Hepatocyte (in vitro differentiated cells): ENCODE results near the gene SLC7A8. TPM values are rescaled to one million over a fixed set of nuclear protein-coding genes. Genes with fewer than 3 reads are reported as not detected.
"Not testable (repeated sequence)": the region's sequence is repeated elsewhere in the genome, so short reads cannot be mapped to it uniquely, and the experiment has no call there.

Experiments used
- DNase-seq: peaks from one replicate; pipeline ENCODE4 v3.0.0-alpha.2; 2016; ENCODE audit warnings: low spot score
- H2AFZ ChIP-seq: fragments of 200-600 bp; sonication (generic); 2 replicates; pipeline ENCODE4 v1.6.0; 2016; ENCODE audit warnings: antibody characterized with exemption, mild to moderate bottlenecking
- H3K27ac ChIP-seq: fragments of 200-600 bp; sonication (generic); 2 replicates; pipeline ENCODE4 v1.5.1; 2016; ENCODE audit warnings: mild to moderate bottlenecking
- H3K27me3 ChIP-seq: fragments of 200-600 bp; sonication (generic); 2 replicates; pipeline ENCODE4 v1.6.1; 2016
- H3K36me3 ChIP-seq: fragments of 200-600 bp; sonication (generic); replicated peaks from 2 replicates; pipeline ENCODE4 v1.5.1; 2016; ENCODE audit warnings: low read depth; ENCODE audit not compliant: insufficient read depth
- H3K4me1 ChIP-seq: fragments of 200-600 bp; sonication (generic); 2 replicates; pipeline ENCODE4 v1.5.1; 2016; ENCODE audit warnings: mild to moderate bottlenecking, moderate library complexity; ENCODE audit not compliant: insufficient read depth
- H3K4me2 ChIP-seq: fragments of 200-600 bp; sonication (generic); 2 replicates; pipeline ENCODE4 v1.6.0; 2016
- H3K4me3 ChIP-seq: fragments of 200-600 bp; sonication (generic); 2 replicates; pipeline ENCODE4 v1.5.1; 2016; ENCODE audit warnings: mild to moderate bottlenecking
- H3K79me2 ChIP-seq: fragments of 200-600 bp; sonication (generic); 2 replicates; pipeline ENCODE4 v1.6.0; 2017; ENCODE audit warnings: mild to moderate bottlenecking
- H3K9me2 ChIP-seq: fragments of 200-600 bp; sonication (generic); replicated peaks from 2 replicates; pipeline ENCODE4 v1.6.0; 2017; ENCODE audit warnings: mild to moderate bottlenecking; ENCODE audit not compliant: insufficient read depth
- H3K9me3 ChIP-seq: fragments of 200-600 bp; sonication (generic); 2 replicates; pipeline ENCODE4 v1.5.1; 2016; ENCODE audit warnings: low read depth, mild to moderate bottlenecking
- H4K20me1 ChIP-seq: fragments of 200-600 bp; sonication (generic); 2 replicates; pipeline ENCODE4 v1.6.0; 2016; ENCODE audit warnings: mild to moderate bottlenecking; ENCODE audit not compliant: insufficient read depth, poor library complexity, severe bottlenecking
- CTCF ChIP-seq: fragments of 200-600 bp; sonication (generic); IDR thresholded peaks from 2 replicates; pipeline ENCODE4 v1.5.1; 2016; ENCODE audit warnings: antibody characterized with exemption, mild to moderate bottlenecking; ENCODE audit not compliant: poor library complexity
- EZH2 ChIP-seq: fragments of 200-600 bp; sonication (generic); IDR thresholded peaks from 2 replicates; pipeline ENCODE4 v1.6.1; 2016; ENCODE audit warnings: antibody characterized with exemption, mild to moderate bottlenecking, borderline replicate concordance
- EZH2phosphoT487 ChIP-seq: fragments of 200-600 bp; sonication (generic); IDR thresholded peaks from one replicate; pipeline ENCODE4 v1.6.1; 2018; ENCODE audit warnings: antibody characterized with exemption, mild to moderate bottlenecking, low read depth, moderate library complexity; ENCODE audit not compliant: unreplicated experiment, severe bottlenecking
- WGBS: methylation state at CpG from one replicate; pipeline ENCODE4 v1.1.6; 2016; ENCODE audit warnings: low lambda C conversion rate; ENCODE audit errors: missing lambda C conversion rate; 5-methylcytosine and 5-hydroxymethylcytosine counted together
- polyA plus RNA-seq: library from polyadenylated mRNA; unstranded; fragments of >200 nt; fragmentation: Nextera tagmentation; extraction: Ambion mirVana; gene quantifications from 2 replicates; pipeline ENCODE4 v1.2.1, GENCODE V29; 2016
- total RNA-seq: library from RNA; depleted of rRNA; stranded (reverse); fragments of >200 nt; gene quantifications from 2 replicates; pipeline ENCODE4 v1.2.3, GENCODE V29; 2014

SLC7A8 gene
- total RNA-seq (39.5 and 54.6 TPM in 2 replicates), polyA plus RNA-seq (85.0 and 123 TPM in 2 replicates)

DNA sequence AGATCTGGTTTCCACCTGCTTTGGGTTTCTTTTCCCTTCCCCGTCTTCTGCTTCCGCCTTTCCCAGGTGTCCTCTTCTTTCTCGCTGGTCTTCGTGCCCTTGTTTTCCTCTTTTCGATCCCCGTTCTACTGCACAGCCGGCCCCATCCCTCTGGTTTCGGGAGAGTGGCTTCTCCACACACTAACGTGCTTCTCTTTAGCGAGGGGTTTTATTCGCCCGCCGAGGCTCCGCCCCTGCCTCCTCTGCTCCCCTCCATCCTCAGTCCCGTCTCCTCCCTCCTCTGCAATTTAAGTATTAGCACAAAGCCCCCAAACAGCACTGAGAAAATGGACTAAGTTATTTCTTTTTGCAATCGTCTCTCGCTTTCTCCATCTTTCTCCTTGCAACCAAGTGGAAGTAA is at the start of gene SLC7A8:
Gene SLC7A8 (minus strand): TSS at position 182 of the 400 bp plus-strand sequence. CDS start 746 bp downstream, outside the sequence.
- WGBS: 4% methylated on average over 17 of the region's 17 CpGs
- Histone ChIP-seq H3K27me3 (no peaks in the 10 kb centered on the region), H3K9me2 (no peaks in the 10 kb centered on the region), H3K4me1 (peaks cover 8% of the 10 kb centered on the region), H2AFZ (peak within 1 kb of the TSS; percentile 80), H3K9me3 (no peaks in the 10 kb centered on the region), H3K36me3 (no peaks in the 10 kb centered on the region), H4K20me1 (no peaks in the 10 kb centered on the region), H3K27ac (peak within 1 kb of the TSS; percentile 54), H3K4me3 (peak within 1 kb of the TSS; percentile 66), H3K4me2 (peak within 1 kb of the TSS; percentile 85), H3K79me2 (peaks cover 17% of the 10 kb centered on the region)
- TF ChIP-seq CTCF (no peak), EZH2phosphoT487 (no peak)
- DNase-seq: peak; percentile 73

- H3K4me2 ChIP-seq, DNase-seq, H3K36me3 ChIP-seq, H4K20me1 ChIP-seq, H3K27me3 ChIP-seq, H3K9me3 ChIP-seq, H3K9me2 ChIP-seq, H3K79me2 ChIP-seq, H3K4me3 ChIP-seq, H3K27ac ChIP-seq, H3K4me1 ChIP-seq, H2AFZ ChIP-seq: not testable (repeated sequence)
- WGBS: 98% methylated on average over 8 of the region's 38 CpGs
These were observed 48.9 kb upstream of the SLC7A8 start for GRCh38 chr14:23232241-23232808.

GRCh38 chr14:23228812-23229211 is 45.4 kb upstream of the SLC7A8 start:
- H4K20me1 ChIP-seq: no peaks in the 10 kb centered on the region
- H3K27me3 ChIP-seq: no peaks in the 10 kb centered on the region
- H3K36me3 ChIP-seq: no peaks in the 10 kb centered on the region
- no peak for TF ChIP-seq EZH2phosphoT487
- no peak for TF ChIP-seq CTCF
- no peak for TF ChIP-seq EZH2
- H3K27ac ChIP-seq: no peak overlapping the region
- DNase-seq: no peak
- H3K4me2 ChIP-seq: no peak overlapping the region
- H3K9me3 ChIP-seq: no peaks in the 10 kb centered on the region
- H3K4me3 ChIP-seq: no peak overlapping the region
- H2AFZ ChIP-seq: no peak overlapping the region
- WGBS: 83% methylated on average over 1 of the region's 1 CpG
- no peaks in the 10 kb centered on the region for H3K4me1 ChIP-seq
- no peaks in the 10 kb centered on the region for H3K79me2 ChIP-seq
- H3K9me2 ChIP-seq: no peaks in the 10 kb centered on the region

DNA sequence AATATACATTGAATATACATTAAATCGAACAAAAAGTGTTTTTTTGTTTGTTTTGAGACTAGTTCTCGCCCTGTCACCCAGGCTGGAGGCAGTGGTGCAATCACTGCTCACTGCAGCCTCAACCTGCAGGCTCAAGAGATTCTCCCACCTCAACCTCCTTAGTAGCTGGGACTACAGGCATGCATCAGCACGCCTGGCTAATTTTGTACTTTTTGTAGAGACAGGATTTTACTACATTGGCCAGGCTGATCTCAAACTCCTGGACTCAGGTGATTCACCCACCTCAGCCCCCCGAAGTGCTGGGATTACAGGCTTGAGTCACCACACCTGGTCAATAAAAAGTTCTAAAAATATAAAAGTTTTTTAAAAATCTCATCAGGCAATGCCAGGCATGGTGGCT is 44.1 kb upstream of the SLC7A8 start:
- Histone ChIP-seq H3K9me3 (no peaks in the 10 kb centered on the region), H3K27me3 (no peaks in the 10 kb centered on the region), H3K36me3 (no peaks in the 10 kb centered on the region), H3K27ac (no peak overlapping the region), H3K4me3 (no peak overlapping the region), H2AFZ (no peak overlapping the region), H3K79me2 (no peaks in the 10 kb centered on the region), H4K20me1 (no peaks in the 10 kb centered on the region), H3K4me1 (no peaks in the 10 kb centered on the region), H3K4me2 (no peak overlapping the region), H3K9me2 (no peaks in the 10 kb centered on the region)
- no peak for TF ChIP-seq EZH2
- TF ChIP-seq EZH2phosphoT487: no peak
- TF ChIP-seq CTCF: no peak
- no peak for DNase-seq
- WGBS: 74% methylated on average over 4 of the region's 4 CpGs

DNA sequence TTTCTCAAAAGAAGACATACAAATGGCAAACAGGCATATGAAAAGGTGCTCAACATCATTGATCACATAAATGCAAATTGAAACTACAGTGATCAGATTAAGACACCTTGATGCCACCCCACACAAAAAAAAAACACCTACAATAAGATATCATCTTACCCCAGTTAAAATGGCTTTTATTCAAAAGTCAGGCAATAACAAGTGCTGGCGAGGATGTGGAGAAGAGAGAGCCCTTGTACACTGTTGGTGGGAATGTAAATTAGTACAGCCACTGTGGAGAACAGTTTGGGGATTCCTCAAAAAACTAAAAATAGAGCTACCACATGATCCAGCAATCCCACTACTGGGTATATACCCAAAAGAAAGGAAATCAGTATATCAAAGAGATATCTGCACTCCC is 41.5 kb upstream of the SLC7A8 start:
- H3K4me3 ChIP-seq, H4K20me1 ChIP-seq, DNase-seq, H3K4me2 ChIP-seq, H3K4me1 ChIP-seq, H3K9me2 ChIP-seq, H3K36me3 ChIP-seq, H3K79me2 ChIP-seq, H3K27me3 ChIP-seq, H2AFZ ChIP-seq, H3K9me3 ChIP-seq, H3K27ac ChIP-seq: not testable (repeated sequence)
- 96% methylated on average over 1 of the region's 1 CpG for WGBS
